Glutamatergic neuron (in vitro differentiated cells): ENCODE data around the gene SLX9. TPM values are rescaled to one million over a fixed set of nuclear protein-coding genes. Genes with fewer than 3 reads are reported as not detected.
A peak's percentile ranks its signal among the peaks of the same experiment; 100 is the strongest.

Source experiments
- DNase-seq: peaks from one replicate; pipeline ENCODE4 v3.0.0; 2022
- H3K27ac Mint-ChIP-seq: one replicate; pipeline ENCODE4 v1.8.0; 2020; ENCODE audit warnings: mild to moderate bottlenecking, mixed read lengths, inconsistent platforms; ENCODE audit not compliant: unreplicated experiment
- H3K27me3 Mint-ChIP-seq: one replicate; pipeline ENCODE4 v1.8.0; 2020; ENCODE audit warnings: mild to moderate bottlenecking, moderate library complexity, mixed read lengths, inconsistent platforms; ENCODE audit not compliant: unreplicated experiment
- H3K36me3 Mint-ChIP-seq: one replicate; pipeline ENCODE4 v1.8.0; 2020; ENCODE audit warnings: mild to moderate bottlenecking, mixed read lengths, inconsistent platforms; ENCODE audit not compliant: unreplicated experiment
- H3K4me1 Mint-ChIP-seq: one replicate; pipeline ENCODE4 v1.8.0; 2020; ENCODE audit warnings: mild to moderate bottlenecking, low read depth, mixed read lengths, inconsistent platforms; ENCODE audit not compliant: unreplicated experiment
- H3K4me3 Mint-ChIP-seq: one replicate; pipeline ENCODE4 v1.8.0; 2020; ENCODE audit warnings: mild to moderate bottlenecking, mixed read lengths, inconsistent platforms; ENCODE audit not compliant: unreplicated experiment
- H3K9me3 Mint-ChIP-seq: one replicate; pipeline ENCODE4 v1.8.0; 2020; ENCODE audit warnings: mild to moderate bottlenecking, moderate library complexity, mixed read lengths, inconsistent platforms; ENCODE audit not compliant: unreplicated experiment
- total RNA-seq: library from RNA; stranded (reverse); fragmentation: NEBNext Ultra II Directional; extraction: Animal tissue kit (Norgen Biotek cat#: 25700); gene quantifications from one replicate; pipeline ENCODE4 v1.2.1, GENCODE V29; 2021; ENCODE audit not compliant: unreplicated experiment
- TF ChIP-seq, protein P1 (sequence below): fragments of 200-600 bp; sonication (generic); IDR thresholded peaks from one replicate; pipeline ENCODE4 v1.5.0; 2021; ENCODE audit not compliant: partially characterized antibody, unreplicated experiment

Gene SLX9
- total RNA-seq, 1 donor from 2014 or later, result 30.7 TPM

DNA sequence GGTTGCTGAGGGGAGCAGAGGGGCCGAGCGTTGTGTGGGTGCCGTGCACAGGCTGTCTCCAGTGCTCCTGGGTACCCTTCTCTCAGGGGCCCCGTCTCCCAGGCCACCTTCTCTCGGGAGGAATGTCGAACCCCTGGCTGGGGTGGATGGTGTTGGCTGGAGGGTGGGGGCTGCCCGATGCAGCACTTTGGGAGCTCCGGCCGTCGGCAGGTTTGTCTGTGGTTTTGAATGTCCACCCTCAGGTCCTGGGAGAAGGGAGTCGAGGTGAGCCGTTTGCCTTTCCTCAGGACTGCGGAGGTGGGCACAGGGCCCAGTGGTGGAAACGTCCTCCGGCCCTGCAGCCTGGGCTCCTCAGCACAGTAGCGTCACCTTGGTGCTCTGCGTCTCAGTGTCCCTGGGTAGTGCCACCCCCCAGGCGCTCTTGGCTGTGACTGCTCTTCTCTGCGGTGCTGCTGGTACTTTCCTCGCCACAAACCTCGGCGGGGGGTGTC lies 14.5 kb downstream of the SLX9 start:
- Mint-ChIP-seq H3K36me3 (no peaks in the 10 kb centered on the region), H3K4me1 (peaks cover 21% of the 10 kb centered on the region), H3K27ac (no peak overlapping the region), H3K4me3 (no peak overlapping the region), H3K27me3 (peaks cover 9% of the 10 kb centered on the region), H3K9me3 (peaks cover 11% of the 10 kb centered on the region)
- TF ChIP-seq, protein P1, sequence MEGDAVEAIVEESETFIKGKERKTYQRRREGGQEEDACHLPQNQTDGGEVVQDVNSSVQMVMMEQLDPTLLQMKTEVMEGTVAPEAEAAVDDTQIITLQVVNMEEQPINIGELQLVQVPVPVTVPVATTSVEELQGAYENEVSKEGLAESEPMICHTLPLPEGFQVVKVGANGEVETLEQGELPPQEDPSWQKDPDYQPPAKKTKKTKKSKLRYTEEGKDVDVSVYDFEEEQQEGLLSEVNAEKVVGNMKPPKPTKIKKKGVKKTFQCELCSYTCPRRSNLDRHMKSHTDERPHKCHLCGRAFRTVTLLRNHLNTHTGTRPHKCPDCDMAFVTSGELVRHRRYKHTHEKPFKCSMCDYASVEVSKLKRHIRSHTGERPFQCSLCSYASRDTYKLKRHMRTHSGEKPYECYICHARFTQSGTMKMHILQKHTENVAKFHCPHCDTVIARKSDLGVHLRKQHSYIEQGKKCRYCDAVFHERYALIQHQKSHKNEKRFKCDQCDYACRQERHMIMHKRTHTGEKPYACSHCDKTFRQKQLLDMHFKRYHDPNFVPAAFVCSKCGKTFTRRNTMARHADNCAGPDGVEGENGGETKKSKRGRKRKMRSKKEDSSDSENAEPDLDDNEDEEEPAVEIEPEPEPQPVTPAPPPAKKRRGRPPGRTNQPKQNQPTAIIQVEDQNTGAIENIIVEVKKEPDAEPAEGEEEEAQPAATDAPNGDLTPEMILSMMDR, result no peak
- DNase-seq, result no peak

DNA sequence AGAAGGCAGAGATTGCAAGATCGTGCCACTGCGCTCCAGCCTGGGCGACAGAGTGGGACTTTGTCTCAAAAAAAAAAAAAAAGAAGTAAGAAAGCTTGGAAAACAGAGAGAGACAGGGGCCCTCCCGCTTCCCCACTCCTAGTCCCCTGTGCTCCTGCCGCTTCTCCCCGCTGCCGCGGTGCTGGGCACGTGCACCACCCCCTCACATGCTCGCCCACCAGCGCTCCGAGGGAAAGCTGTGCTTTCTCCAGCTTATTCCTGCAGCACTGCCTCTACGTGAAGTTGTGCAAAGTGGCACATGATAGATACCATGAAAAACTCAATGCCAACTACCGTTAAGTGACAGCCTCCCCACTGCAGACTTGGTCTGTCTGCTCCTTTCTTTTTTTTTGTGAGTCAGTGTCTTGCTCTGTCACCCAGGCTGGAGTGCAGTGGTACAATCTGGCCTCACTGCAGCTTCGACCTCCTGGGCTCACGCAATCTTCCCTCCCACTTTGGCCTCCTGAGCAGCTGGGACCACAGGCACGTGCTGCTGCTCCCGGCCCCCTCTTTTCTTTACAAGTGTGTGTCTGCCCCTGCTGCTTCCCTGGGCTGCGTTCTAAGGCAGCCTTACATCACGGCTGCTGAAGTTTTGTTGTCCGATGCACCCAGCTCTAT lies 15.4 kb downstream of the SLX9 start:
- TF ChIP-seq, protein P1, result no peak
- Mint-ChIP-seq H3K27me3 (peaks cover 9% of the 10 kb centered on the region), H3K27ac (peak overlapping the region; percentile 89), H3K4me3 (peak overlapping the region; percentile 60), H3K36me3 (no peaks in the 10 kb centered on the region), H3K4me1 (peaks cover 21% of the 10 kb centered on the region), H3K9me3 (peaks cover 11% of the 10 kb centered on the region)
- peak; percentile 59 for DNase-seq

DNA sequence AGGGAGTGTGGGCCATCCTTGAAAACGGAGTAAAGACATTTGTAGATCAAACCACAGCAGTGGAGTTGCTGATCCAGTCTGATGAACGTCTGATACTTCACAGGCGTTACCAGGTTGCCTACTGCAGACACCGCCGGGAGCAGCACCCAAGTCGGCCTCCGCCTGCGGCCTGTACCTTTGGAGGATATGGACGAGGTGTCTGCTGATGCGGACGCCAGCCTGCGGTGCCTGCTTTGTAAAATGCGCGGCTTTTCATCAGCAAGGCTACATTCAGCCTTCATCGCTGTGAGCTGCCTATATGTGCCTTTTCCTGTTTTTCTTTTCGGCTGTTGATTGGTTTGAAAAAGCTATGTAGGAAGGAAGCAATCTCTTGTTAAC lies 16.0 kb downstream of the SLX9 start:
- H3K4me1 Mint-ChIP-seq, result peaks cover 21% of the 10 kb centered on the region

DNA sequence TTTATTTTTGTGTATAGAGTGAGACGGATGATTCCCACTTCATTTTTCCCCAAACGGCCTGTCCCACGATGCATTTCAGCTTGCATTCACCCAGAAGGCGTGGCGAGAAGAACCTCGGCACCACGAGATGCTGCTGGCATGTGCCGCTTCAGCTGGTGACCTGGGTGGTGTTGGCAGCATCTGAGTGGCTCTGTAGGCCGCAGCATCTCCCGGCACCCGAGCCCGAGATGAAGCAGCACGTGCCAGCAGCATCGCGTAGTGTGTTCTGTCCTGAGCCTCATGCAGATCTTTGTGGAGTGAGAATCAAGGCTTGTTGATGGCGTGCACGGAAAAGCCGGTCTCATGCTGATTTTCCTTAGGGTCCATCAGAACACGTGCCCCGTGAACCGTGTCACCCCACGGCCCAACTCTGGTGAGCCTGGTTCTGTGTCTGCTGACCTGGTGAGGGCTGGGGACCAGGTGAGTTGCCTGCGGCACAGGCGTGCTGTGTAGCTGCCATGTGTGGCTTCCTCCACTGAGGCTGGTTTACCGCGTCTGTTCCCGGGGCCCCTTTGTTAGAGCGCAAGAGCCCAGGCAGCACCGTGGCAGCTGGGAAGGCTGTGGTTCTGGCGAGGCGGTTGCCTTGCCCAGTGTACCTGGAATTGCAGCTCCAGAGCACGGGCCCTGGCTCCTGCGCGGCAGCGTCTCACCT lies 16.7 kb downstream of the SLX9 start:
- H3K9me3 Mint-ChIP-seq, result peaks cover 11% of the 10 kb centered on the region
- DNase-seq, result no peak
- peaks cover 21% of the 10 kb centered on the region for H3K4me1 Mint-ChIP-seq
- H3K36me3 Mint-ChIP-seq, result no peaks in the 10 kb centered on the region
- H3K27me3 Mint-ChIP-seq, result peaks cover 9% of the 10 kb centered on the region
- TF ChIP-seq, protein P1, result no peak
- peak overlapping the region; percentile 89 for H3K27ac Mint-ChIP-seq
- H3K4me3 Mint-ChIP-seq, result no peak overlapping the region

More for the DNA sequence above, 16.0 kb downstream of the SLX9 start:
- Mint-ChIP-seq H3K36me3 (no peaks in the 10 kb centered on the region), H3K27me3 (peaks cover 9% of the 10 kb centered on the region), H3K27ac (peak overlapping the region; percentile 89), H3K4me3 (peak overlapping the region; percentile 60), H3K9me3 (peaks cover 11% of the 10 kb centered on the region)
- TF ChIP-seq, protein P1, result no peak
- peak; percentile 24 for DNase-seq
